GM18868 (cell line): ENCODE data around the gene SLC9A6.

ENCODE experiments used
- ATAC-seq: cut with Tn5 transposase; IDR thresholded peaks from one replicate; pipeline ENCODE4 v1.9.1; 2021; ENCODE audit warnings: mild to moderate bottlenecking, moderate library complexity; ENCODE audit not compliant: unreplicated experiment

The SLC9A6 gene

DNA sequence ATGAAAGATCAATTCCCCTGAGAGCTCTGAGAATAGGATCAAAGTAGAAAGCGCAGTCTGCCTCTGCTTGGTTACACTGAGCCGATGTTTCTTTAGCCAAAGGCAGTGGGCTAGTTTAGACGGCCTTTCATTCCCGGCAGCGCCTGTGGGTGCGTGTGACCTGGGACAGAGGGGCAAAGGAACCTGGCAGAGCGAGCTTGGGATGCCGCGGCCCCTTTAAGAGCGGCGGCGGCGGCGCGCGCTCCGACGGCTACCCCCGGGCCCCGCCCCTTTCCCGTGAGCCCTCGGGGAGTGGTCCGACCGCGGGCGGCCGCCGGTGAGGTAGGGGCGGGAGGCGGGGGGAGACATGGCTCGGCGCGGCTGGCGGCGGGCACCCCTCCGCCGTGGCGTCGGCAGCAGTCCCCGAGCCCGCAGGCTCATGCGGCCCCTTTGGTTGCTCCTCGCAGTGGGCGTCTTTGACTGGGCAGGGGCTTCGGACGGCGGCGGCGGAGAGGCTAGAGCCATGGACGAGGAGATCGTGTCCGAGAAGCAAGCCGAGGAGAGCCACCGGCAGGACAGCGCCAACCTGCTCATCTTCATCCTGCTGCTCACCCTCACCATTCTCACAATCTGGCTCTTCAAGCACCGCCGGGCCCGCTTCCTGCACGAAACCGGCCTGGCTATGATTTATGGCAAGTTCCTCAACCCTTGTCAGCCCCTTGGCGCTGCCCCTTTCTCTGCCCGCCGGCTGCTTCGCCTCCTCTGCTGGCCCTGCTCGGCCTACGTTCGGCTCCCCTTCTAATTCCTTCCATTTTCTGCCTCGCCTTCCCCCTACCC is at the start of gene SLC9A6:
TSS of gene SLC9A6 (plus strand) at position 279 of the 816 bp plus-strand sequence. CDS start at position 503, 224 bp downstream.
- ATAC-seq, result peak; percentile 93

DNA sequence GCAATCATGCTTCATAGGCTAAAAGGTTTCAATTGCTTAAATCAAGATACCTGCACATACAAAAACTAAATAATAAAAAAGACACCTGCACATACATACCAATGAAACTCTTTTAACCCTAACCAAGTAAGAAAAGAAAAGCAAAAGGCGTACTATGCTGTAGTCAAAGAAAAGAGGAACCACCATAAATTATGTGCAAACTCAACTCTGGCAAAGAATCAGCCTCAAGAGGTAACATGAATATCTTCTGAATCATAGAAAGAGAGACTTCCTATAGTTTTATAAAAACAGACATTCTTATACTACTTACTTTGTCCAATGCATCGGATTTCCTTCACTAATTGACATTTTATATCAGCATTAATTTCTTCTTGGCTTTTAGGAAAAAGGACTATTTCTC is 40.7 kb upstream of the SLC9A6 start:
- no peak for ATAC-seq

DNA sequence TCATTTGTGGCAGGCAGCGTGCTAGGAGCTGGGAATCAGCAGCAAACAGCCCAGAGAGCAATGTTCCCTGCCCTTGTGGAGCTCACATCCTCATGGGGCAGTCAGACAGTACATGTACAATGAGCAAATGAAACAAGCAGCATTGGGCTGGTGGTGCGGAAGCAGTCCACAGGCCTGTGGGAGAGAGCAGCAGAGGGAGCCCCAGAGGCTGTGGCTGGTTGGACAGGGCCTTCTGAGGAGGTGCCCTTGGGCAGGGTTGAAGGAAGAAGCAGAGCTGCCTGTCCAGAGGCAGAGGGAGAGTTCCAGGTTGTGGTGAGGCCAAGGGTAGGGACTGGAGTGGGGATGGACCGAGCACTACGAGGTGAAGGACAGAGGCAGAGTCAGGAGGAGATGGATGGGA is 33.9 kb upstream of the SLC9A6 start:
- no peak for ATAC-seq

DNA sequence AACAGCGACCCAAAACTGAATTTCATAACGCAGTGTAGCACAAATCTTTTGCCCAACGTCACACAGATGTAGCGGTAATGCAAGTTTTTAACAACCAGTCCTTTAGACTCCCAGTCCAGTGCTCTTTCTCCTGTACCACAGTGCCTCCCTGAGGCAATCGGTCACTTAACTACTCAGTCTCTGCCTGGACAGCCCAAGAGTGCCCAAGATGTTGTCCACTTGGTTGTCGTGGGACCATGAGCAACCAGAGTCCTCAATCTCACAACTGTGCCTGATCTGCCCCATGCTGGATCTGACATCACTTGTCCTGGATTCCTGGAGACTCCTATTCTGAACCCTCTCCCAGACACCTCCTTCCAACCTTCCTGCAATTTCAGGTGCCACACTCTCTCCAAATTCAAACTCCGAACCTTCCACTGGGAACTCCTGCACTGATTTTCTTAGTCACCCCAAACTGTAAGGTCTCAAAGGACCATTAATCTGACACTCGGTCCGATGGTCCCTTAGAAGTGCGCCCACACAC is 12.1 kb upstream of the SLC9A6 start:
- no peak for ATAC-seq

DNA sequence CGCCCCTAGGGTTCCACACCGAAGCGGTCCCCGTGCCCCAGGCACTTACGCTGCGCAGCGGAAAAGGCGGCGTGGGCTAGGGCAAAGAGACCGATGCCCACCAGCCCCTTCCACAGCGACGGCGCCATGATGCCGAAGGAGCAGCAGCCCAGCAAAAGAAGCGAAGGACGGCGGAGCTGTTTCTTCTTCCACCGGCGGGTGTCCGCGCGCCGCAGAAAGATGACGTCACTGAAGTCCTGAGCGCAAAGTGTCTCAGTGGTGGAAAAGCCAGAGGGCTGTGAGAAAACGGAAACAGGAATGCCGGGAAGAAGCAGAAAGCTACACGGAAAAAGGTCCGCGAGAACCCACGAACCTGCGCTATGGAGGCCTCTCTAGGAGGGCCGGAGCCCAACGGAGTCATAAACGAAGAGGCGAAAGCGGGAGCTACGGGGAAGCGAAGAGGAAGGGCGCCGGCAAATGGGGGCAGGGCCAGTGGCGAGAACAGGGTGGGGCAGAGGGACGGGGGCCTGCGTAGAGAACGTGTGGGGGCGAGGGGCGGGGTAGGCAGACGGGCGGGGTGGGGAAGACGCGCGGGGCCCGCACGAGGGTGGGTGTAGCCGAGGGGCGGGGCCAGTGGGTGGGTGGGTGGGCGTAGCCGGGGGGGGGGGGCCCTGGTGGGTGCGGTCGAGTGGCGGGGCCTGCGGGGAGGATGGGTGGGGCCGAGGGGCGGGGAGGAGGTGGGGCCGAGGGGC is 11.5 kb upstream of the SLC9A6 start, which contains the start of gene MMGT1:
TSS of gene MMGT1 (minus strand) at position 441 of the 731 bp plus-strand sequence. CDS start at position 128, 313 bp downstream.
- ATAC-seq, result peak; percentile 87

DNA sequence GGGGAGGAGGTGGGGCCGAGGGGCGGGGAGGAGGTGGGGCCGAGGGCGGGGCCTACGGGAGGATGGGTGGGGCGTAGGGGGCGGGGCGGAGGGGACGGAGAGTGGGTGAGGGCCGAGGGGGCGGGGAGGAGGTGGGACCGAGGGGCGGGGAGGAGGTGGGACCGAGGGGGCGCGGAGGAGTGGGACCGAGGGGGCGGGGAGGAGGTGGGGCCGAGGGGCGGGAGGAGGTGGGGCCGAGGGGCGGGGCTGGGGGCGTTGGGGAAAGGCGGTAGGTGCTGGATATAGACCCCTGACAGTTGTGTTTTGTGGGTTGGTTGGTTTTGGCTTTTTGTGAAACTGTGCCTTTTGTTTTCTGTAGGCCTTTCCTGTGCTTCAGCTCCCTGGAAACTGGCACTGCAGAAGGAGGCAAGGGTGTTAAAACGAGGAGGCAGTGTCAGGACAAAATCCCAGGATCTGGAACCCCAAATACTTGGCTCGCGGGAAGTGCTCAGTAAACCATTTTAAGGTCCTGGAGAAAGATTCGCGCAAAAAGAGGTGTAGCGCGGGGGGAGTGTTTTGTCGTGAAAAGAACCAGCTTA is 10.9 kb upstream of the SLC9A6 start:
- ATAC-seq, result no peak

DNA sequence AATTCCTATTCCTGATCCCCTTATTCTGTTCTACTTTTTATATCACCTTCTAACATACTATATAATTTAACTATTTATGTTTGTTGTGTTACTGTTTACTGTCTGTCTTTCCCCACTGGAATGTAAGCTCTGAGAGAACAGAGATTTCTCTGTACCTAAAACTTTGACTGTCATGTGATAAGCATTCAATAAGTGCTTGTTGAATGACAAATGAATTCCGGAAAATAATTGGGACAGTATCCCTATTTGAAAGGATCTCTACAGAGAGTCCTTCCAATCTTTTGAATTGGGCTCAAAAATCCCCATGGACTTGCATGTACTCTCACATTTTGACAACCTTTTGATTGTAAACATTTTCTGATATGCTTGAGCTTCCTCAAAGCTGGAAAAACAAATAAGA is 9.8 kb upstream of the SLC9A6 start:
- no peak for ATAC-seq

DNA sequence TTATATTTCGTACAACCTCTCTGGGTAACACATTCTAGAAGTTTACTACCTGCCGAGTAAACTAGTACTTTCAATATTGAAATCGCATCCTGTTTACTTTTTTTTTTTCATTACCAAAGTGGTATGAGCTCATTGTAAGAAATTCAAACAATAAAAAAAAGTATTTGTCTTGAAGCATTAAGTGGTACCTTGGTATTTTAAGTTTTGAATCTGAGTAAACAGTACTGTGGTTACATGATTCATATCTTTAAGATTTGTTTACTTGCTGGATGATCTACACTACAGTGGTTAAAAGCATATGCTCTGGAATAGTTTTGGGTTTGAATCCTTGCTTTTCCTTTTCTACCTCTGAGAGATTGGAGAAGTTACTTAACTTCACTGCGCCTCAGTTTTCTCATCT is 7.6 kb upstream of the SLC9A6 start:
- no peak for ATAC-seq

DNA sequence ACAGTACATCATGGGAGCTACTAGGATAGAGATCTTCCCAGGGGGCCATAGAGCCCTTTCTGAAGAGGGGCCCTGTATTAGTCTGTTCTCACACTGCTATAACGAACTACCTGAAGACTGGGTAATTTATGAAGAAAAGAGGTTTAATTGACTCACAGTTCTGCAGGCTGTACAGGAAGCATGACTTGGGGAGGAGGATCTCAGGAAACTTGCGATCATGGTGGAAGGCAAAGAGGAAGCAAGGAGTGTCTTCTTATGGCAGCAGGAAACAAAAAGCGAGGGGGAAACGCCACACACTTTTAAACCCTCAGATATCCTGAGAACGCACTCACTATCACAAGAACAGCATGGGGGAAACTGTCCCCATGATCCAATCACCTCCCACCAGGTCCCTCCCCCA is 4.2 kb upstream of the SLC9A6 start:
- ATAC-seq, result no peak

DNA sequence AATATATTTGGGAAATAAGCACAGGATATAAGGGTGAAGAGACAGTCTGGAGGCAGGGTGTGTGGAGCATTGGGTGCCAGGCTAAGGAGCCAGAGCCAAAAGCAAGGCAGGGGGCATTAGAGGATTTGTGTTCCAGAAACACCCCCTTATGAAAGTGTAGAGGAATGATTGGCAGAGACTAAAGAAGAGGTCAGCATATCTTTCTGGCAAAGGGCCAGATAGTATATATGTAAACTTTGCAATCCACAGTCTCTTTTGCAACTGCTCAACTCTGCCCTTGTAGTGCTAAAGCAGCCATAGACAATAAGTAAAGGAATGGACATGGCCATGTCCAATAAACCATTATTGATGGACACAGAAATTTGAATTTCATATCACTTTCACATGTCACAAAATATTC is 3.6 kb upstream of the SLC9A6 start:
- ATAC-seq, result no peak

DNA sequence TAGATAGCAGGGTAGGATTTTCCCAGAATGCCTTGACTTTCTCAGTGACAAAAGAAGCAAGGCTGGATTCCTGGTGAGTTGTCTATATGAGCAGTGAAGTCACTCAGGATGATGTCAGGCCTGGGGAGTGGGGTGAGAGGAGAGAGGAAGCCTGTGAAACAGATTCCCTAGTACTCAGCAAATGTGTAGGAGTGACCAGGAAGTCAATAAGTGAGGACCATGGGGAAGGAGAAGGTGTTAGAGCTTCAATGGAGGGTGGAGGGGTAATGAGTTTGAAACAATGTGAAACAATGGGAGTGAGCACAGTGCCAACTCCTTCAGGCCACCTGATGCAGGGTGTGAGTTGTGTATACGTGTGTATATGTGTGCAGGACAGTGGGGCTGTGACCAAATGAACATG is 2.4 kb upstream of the SLC9A6 start:
- ATAC-seq, result no peak

DNA sequence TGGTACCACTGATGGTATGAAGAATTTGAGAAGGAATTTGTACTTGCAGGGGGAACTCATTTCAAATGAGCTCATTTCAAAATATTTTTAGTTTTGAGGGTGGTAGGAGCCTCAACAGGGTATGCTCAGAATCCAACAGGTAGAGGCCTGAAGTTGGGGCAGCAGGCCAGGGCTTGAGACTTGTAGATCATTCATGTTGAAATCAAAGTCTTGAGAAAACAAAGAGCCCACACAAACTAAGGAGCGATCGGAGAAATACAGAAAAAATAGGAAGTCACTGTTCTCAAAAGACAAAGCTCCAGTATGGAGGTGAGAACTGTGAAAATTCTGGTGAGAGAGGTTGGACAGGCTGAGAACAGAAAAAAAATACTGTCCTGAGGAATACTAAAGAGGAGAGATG is 979 bp upstream of the SLC9A6 start:
- no peak for ATAC-seq

DNA sequence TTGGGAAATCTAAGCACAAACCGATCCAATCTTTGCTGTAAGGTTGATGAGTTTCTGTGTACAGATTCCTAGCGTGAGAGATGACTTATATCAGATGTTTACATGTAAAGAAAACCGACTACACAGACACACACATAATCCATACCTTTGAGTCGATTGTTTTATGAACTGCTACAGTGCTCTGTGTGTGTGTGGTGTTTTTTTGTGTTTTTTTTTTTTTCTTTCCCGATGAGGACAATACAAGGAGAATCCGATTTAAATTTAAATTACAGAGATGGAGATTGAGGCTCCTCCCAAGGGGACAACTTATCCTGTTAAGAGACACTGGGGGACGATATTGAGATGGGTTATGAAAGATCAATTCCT is 461 bp upstream of the SLC9A6 start:
- no peak for ATAC-seq

DNA sequence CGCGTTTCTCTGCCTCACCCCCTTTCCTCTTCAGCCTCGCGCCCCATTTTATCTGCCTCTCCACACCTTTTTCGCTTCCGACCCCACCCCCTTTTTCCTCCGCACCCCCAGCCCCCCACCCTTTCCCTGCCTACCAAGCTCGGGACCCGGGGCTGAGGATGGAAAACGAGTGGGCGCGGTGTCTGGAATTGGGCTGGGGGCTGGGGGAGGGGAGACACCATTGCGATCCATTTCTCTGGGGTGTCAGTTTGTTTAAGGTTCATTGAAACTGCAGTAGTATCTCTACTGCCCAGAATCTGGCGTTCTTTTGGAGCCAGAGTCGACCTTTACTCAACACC is 707 bp downstream of the SLC9A6 start:
- ATAC-seq, result no peak

DNA sequence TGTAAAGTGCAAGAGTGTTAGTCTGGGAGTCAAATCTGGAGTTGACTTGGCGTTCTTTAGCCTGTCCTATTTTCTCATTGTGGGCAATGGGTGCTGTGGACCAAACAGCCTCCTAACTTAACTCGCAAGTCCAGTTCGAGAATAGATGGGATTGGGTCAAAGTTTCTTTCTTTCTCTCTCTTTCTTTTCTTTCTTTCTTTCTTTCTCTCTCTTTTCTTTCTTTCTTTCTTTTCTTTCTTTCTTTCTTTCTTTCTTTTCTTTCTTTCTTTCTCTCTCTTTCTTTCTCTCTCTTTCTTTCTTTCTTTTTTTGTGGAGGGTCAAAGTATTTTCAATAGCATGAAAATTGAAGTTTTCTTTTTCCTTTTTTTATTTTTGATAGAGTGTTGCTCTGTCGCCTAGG is 3.0 kb downstream of the SLC9A6 start:
- no peak for ATAC-seq

DNA sequence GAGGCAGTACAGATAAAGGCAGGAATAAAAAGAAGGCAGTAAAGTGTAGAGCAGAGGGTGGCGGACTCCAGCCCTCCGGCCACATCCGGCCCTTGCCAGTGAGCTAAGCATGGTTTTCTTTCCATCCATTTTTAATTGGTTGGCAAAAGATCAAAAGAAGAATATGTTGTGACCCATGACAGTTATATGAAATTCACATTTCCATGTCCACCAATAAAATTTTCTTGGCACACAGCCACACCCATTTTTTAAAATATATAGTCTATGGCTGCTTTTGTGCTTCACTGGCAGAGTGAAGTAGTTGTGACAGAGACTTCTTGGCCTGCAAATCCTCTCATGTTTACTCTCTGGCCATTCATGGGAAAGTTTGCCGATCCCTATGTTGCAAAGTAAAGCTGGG is 29.8 kb downstream of the SLC9A6 start:
- ATAC-seq, result no peak

DNA sequence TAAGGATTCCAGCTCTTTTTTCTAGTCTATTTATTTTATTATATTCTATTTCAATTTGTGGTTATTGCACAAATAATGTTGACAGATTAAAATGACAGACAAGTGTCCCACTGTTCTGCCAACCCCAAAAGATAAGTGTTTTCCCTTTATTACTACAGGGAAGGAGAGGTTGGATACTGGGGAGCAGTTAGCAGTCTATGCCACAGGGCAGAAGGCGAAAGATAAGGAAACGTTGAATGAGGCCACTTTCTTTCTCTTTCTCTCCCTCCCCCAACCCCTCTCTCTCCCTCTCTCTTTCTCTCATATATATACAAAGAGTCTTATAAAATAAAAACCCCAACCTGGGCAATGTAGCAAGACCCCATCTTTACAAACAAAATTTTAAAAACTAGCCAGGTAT is 31.6 kb downstream of the SLC9A6 start:
- ATAC-seq, result no peak

DNA sequence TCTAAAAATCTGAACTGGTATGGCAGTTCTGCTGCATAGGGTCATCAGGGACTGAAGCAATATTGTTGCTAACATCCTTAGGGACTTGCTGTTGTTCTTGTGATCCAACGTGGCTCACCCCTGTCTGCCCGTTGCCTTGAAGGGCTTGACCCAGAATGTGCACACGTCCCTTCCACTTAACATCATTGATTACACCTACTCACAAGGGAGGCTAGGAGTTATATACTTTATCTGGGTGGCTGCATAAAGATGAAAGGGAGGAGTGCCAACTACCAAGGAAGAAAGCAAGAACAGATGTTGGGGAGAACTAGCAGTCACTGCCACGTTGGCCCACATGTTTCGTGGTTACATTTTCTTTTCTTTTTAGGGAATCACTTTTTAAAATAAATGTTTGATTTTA is 34.0 kb downstream of the SLC9A6 start:
- no peak for ATAC-seq

DNA sequence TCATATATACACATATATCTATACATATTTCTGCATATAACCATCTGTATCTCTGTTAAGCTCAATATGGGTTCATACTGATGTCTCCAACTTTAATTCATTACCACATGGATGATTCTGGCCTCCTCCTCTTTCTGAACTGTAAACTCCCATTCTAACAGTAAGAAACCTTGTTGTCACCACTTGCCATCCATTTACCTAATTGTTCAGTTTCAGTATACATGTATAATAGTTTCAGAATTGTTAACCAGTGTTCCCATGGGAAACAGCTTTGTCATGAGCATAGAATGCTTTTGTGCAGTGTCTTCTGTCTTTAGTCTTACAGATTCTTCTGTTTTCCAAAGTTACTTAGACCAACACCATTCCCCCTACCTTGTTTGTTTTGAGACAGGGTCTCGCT is 35.9 kb downstream of the SLC9A6 start:
- peak; percentile 76 for ATAC-seq

DNA sequence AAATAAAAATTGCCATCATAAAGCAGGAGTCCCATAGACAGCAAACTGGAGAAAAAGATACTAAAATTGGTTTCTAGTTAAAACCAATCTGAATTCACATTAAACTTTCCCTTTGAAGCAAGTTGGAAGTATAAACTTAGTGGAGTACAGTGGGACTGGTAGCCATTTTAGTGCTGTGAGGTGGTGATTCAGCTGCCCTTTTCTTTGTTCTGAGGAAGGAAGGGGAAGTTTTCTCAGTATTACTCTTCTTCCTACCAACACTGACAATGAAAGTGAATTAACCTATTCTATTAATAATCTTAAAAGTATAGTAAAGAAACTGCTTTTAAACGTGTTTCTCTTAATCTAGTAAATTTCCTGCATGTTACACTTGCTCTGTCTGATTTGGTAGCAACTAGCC is 36.7 kb downstream of the SLC9A6 start:
- ATAC-seq, result peak; percentile 77

DNA sequence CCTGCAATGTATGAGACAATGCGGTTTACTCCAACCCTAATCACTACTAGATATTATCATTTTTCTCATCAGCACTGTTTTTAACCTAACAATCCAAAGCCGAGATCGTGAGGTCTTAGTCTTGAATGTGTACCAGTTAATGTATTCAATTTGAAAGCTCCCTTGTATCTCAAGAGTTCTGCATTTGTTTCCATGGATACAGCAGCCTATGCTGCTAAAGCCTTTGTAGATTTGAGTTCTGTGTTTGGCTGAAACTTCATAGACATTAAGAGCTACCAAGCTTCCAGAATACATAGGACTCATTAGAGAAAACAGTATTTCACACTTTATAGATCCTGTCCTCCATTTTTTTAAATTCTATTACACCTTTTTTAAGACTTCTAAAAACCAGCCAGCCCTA is 39.9 kb downstream of the SLC9A6 start:
- no peak for ATAC-seq
